GOT3 (cell line): ENCODE measurements around the gene SERPINA1.
"Not testable (repeated sequence)": the region's sequence is repeated elsewhere in the genome, so short reads cannot be mapped to it uniquely, and the experiment has no call there.

Experiments used
- DNase-seq: peaks from one replicate; lab custom pipeline; 2025; ENCODE audit warnings: mixed read lengths; lab: John Stamatoyannopoulos, UW

The SERPINA1 gene

DNA sequence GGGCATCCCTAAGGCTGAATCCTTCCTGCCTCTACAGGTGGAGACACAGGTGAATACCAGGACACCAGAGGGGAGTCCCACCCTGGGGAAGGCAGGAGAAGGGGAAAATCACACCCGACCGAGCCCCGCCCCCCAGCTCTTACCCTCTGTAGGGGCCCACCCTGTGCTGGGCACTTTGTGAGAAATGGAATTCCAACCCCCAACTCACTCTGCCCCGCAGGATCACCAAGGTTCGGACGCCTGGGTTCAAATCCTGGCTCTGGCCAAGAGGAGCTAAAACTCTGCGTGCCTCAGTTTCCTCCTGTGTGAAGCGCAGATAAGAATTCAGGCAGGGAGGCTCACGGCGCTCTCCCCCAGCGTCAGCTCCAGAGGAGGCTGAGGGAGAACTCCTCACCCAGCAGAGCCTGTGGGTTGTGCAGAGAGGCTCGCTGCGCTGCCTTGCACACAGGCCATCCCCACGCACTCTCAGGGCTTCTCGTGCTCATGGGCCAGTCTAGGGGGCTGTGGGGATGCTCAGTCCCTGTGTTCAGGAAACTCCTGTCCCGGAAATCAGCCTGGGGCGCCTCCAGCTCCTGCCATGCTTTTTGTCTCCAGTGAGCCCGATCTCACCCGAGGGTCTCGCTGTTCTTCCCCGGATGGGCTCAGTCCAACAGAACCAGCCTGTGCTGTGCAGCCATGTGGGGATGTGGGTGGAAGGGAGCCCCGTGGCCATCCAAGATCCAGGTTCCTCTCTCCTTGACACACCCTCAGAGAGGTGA, 18.5 kb downstream of the SERPINA1 start:
- not testable (repeated sequence) for DNase-seq

DNA sequence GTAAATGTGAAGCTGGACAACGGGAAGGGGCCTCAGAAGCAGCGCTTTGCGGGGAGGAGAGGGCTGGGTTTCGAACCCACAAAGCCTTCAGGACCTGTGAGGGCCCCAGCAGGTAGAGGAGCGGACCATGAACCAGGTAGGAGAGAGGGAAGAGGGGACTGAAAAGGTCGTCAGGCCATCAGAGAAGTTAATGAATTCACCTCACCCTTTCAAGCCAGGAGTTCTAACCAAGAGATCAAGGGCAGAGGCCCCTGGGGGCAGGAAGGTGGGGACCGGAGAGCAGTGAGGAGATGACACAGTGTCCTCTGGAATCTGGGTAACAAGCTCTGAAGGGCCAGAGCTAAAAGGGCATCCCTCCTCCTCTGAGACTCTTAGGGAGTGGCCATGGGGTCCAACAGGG, 19.4 kb downstream of the SERPINA1 start:
- DNase-seq: no peak

DNA sequence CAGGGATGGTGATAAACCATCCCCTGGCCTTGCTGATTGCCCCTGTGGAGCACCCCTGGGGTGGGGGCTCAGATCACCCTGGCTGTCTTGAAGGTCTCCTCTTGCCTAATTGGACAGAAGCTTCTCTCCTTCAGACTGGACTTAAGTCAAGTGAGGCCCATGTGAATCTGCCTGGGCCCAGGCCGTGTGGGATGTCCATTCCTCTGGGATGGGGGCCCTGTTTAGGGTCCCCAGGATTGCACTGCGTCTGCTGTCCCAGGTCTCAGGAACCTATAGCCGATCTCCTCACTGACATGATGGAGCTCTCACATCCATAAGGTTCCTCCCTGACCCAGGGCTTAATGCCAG, 20.2 kb downstream of the SERPINA1 start:
- no peak for DNase-seq

DNA sequence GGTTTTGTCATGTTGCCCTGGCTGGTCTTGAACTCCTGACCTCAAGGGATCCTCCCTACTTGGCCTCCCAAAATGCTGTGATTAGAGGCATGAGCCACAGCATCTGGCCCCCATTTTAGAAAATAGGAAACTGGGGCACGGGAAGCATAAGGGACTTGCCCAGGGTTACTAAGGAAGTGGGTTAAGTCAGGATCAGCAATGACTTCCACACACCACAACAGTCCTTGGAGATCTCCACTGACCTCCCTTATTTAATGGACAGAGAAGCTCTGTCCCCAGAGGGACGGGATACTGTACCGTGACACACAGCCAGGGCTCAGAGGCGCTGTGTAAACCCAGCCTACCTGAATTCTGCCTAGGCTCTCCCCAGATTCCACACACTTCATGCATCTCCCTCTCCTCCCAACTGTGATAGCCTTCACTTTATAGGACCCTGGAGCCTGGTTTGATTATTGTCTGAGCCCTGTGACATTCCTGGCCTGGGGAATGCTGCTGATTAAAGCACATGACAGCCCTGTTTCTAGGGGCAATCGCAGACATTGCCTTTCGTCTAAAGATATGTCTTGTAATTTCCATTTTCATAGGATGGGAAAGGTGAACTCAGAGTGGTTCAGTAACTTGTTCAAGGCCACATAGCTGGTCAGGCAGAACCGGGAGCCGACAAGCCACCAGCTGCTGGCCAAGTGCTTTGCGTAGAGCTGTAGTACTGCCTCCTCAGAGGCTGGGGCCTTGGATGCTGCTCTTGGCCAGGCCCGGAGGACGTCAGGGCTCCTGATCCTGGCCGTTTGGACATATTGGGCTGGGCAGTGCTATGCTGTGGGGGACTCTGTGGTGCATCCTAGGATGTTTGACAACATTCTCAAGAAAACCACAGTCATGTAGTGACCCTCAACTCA, 20.8 kb downstream of the SERPINA1 start:
- DNase-seq: no peak

DNA sequence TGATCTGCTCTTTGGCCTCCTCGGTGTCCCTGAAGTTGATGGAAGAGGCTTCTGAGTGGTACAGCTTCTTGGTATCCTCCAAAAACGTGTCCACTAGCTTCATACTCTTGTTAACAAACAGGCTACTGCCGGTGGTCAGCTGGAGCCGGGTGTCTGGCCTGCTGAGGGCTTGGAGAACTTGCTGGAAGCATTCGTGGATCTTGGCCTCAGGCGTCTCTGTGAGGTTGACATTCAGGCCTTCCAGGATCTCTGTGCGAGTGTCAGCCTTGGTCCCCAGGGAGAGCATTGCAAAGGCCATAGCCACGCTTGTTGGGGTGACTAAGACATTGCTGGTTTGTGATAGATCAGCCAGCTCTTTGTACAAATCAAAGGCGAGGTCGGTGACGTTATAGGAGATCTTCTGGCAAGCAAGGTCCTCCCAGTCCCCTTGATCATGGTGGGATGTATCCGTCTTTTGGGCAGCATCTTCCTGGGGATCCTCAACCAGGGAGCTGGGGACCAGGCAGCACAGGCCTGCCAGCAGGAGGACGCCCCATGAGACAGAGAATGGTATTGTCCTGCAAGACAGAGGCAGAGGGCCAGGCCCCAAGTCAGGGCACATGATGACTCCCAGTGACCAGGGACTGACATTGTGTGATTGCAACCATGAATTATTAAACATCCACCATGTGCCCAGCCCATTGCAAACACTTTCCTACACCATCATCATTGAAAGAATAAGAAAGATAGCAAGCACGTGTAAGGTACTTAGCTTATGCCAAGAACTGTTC, 22.1 kb downstream of the SERPINA1 start, which contains the start of gene SERPINA2:
Gene SERPINA2, minus strand, starts transcription at position 553 of the 770 bp plus-strand sequence.
- DNase-seq: no peak

DNA sequence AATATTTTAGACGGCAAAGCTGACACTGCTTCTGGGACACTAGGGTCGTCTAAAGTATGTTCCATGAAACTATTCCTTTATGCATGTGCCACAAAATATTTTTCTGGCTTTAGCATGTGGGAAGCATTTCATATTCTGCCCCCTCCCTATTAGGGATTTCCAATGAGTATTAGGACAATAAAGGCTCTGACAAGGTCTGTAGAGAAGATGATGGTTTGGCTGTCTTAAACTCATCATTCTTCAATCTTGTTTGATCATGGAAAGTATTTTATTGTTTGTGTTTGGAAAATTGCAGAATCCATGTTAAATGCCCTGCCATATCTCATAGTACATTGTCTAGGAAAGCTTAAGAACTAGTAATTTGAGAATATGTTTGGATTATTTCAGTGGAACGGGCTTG, 22.8 kb downstream of the SERPINA1 start:
- no peak for DNase-seq

DNA sequence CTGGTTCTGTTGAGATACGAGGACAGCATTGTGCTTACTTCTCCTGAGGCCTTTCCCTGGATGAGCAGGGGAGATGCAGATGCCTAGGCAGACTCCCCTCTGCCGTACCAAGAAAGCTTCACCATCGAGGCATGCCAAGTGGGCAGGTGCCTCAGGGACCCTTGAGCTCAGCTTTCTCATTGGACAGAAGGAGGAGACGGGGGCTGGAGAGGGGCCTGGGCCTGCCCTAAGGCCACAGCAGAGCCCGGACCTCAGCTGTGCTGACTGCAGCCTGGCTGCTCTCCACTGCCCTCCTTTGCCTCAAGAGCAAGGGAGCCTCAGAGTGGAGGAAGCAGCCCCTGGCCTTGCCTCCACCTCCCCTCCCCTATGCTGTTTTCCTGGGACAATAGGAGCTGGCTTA, 23.4 kb downstream of the SERPINA1 start:
- no peak for DNase-seq

DNA sequence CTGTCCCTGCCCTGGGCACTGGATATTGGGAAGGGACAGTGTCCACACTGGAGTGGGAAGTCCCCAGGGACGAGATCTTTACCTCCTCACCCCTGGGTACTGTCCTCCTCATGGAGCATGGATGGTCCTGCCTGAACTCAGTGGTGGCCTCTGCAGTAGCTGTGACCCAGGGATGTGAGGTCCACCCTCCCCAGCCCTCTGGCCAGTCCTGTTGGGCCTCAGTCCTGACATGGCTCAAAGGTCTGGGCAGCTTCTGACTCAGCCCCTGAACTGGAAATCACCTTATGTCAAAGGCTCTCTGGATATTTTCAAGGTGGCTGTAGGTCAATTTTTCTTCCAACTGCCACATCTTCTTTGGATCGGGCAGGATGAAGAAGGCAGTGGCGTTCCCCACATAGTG, 24.4 kb downstream of the SERPINA1 start:
- DNase-seq: no peak

DNA sequence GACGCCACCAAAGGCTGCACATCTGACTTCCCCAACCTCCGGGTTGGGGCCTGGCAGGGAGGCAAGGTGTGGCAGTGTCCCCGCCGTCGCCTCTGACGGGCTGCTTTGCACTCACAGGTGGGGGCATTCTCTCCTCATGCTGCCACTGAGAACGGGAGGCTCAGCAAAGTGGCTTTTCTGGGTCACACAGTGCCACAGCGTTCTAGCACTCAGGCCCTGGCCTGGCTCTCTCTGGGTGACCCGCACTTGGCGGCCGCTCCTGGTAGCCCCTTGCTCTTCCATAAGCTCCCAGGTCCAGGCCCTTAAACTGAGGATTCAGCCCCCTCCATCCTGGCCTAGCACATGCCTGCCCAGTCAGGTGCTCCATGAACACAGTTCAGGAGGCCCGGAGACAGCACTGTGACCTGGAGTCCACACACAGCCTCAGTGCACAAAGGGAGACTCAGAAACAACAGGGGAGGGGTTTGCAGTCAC, 25.2 kb downstream of the SERPINA1 start:
- no peak for DNase-seq

DNA sequence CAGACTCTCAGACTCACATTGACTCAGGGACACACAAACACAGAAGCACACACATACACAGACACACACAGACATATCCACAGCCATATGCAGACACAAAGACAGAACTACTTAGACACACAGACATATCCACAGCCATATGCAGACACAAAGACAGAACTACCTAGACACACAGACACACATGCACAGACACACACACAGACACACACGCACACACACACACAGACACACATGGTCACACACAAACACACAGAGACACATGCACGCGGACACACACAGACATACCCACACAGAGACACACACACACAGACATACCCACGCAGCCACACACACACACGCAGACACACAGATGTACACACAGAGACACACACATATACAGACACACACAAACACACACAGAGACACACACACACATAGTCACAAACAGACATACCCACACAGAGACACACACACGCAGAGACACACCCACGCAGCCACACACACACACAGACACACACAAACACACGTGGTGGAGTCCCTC, 25.7 kb downstream of the SERPINA1 start:
- DNase-seq: no peak

DNA sequence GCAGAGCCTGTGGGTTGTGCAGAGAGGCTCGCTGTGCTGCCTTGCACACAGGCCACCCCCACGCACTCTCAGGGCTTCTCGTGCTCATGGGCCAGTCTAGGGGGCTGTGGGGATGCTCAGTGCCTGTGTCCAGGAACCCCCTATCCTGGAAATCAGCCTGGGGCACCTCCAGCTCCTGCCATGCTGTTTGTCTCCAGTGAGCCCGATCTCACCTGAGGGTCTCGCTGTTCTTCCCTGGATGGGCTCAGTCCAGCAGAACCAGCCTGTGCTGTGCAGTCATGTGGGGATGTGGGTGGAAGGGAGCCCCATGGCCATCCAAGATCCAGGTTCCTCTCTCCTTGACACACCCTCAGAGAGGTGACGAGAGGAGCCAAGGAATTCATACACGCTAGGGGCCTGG, 26.7 kb downstream of the SERPINA1 start:
- DNase-seq: no peak

DNA sequence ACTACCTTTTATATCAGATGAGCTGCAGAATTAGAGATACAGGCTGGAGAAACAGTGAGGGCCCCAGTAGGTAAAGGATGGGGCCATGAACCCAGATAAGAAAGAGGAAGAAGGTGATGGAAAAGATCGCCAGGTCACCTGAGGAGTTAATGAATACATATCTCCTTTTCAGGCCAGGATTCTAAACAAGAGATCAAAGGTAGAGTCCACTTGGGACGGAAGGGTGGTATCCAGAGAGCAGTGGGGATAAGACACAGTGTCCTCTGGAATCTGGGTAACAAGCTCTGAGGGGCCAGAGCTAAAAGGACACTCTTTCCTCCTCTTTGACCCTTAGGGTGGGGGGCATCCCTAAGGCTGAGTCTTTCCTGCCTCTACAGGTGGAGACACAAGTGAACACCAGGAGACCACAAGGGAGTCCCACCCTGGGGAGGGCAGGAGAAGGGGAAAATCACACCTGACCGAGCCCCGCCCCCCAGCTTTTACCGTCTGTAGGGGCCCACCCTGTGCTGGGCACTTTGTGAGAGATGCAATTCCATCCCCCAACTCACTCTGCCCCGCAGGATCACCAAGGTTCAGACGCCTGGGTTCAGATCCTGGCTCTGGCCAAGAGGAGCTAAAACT, 27.3 kb downstream of the SERPINA1 start:
- no peak for DNase-seq

DNA sequence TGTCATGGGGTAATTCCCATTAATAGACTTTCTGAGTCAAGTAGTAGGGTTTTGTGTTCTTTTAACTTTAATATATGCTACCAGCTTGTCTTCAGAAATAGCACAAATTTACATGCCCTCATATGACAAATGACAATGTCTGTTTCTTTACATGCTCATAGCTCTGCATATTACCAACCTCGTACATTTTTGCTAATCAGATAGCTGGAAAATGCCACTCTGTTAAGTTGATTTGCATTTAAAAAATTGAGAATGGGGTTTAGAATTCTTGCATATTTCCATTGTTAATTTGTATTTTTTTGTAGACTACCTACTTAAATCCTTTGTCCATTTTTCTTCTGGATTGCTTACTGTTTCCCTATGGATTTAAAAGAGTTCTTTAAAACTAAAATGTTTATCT, 31.2 kb downstream of the SERPINA1 start:
- no peak for DNase-seq

DNA sequence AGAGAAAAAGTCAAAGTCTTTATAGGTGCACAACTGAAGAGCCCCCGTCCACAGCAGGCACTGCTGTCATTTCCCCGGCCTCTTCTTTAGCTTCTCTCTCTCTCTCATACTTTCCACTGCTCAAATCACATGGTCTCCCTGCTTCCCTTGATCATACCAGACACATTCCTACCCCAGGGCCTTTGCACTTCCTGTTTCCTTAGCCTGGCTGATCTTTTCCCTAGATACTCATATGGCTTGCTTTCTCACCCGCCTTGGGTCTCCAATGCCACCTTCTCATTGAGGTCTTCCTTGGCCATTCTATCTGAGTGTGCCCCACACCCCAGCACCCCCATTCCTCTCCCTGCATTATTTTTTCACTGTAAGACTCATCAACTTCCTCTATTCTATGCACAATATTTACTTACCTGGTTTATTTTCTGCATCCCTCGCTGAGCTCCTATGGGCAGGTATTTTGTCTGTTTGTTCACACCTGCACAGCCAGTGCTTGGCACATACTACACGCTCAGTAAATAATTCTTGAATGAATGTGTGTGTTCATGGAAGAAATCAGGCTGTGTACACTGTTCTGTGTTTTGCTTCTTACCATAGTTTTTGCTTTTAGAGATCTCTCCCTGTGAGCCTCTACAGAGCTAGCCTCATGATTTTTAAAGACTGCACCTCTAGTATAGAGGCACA, 31.9 kb downstream of the SERPINA1 start:
- DNase-seq: no peak

DNA sequence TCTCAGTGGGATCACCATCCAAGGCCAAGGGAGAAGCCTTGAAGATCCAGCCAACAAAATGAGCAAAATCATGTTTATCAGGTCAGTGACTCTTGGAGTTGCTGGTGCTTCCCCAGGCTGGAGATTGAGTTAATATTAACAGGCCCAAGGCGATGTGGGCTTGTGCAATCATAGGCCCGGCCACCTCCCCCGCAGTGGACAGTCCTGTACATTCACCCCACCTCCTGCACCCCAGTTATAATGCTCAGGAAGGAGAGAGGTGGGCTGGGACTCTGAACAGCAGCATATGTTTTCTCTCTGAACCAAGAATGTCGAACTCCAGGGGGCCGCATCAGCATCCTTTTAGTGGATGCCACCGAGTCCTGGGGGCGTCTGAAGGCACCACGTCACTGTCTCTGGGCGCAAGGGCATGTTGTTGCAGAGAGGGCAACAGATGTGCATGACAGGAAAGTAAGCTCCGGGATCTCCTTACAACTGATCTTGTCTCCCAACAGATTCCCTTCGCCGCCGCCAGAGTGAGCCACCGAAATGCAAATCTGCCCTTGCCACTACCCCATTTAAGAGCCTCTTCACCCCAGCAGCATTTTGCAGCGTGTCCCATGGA, 33.1 kb downstream of the SERPINA1 start:
- DNase-seq: no peak

DNA sequence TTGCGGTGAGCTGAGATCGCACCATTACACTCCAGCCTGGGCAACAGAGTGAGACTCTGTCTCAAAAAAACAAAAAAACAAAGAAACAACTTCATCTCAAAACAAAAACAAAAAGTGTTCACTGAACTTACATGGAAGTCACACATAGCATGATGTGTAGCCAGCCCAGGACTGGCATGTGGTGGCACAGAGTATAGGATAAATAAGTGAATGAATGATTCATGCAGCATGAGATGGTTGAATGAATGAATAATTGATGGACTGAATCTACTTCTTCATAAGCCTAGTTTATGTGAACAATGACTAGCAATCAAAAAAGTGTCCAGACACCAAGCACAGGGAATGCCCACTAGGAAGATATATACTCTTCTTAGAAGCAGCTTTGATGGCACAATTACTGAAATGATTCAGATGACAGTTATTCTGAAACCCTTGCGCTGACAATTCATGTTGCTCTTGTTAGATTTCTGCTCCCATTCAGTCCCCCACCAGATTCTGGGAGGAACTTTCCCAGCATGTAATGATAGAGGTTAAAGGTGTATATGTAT, 33.7 kb downstream of the SERPINA1 start:
- DNase-seq: no peak

DNA sequence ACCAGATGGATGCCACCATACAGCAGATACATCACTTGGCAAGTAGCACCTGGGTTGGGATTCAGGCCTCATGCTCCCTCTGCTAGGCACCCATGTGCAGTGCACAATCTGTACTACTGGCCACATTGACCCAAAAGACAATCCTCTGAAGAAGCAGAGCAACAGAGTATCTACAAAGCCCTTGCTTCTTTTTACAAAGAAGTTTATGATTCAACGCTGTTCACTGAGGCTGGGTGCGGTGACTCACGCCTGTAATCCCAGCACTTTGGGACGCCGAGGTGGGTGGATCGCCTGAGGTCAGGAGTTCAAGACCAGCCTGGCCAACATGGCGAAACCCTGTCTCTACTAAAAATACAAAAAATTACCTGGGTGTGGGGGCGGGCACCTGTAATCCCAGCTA, 34.2 kb downstream of the SERPINA1 start:
- not testable (repeated sequence) for DNase-seq

DNA sequence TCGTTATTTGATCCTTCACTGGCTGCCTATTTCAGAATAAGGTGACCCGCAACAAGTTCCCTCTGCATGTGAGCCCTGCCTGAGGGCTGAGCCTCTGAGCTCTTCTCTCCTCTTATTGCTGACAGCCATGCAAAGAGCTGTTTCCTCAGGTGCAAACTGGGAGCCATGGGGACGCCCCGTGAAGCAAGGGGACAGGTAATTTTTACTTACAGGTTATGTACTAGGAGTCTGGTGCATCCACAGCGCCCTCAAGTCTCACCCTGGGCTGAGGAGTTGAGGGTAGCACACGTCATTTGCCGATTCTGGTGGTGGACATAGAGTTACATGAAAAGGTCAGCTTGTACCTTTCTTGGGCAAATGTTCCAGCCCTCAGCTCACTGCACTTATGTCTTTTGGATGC, 39.1 kb downstream of the SERPINA1 start:
- no peak for DNase-seq

DNA sequence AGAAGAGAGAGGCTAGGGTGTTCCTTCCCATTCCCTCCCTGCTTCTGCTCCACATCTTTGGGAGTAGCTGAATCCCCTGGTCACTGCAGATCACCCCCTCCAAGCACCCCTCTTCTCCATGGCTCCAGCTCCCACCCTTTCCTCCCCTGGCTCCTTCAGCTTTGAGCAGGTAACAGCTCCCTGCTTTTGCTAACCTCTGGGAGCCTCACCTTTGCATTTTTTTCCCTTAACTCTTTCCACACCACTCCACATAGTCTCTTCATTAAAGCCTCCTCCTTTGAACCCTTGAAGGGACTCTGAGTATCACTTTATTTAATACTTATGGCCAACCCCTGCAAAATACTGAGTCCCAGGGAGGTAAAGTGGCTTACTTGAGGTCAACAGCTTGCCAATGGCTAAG, 39.6 kb downstream of the SERPINA1 start:
- DNase-seq: no peak

DNA sequence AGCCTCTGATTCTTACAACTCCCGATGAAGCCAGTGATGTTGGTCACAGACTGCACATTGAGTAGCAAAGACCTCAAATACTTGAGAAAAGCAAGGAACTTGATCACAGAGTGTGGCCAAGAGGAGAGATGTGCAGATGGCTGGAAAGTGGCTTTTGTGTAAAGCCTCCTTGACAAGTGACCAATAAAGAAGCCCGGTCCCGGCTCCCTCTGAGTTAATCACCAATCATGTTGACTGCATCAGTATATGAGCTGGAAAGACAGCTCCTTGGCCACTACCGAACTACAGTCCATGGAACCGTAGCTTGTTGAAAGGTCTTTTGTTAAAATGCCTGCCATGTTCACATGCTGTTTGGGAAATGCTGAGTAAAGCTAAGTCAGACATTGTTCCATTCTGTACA, 41.6 kb downstream of the SERPINA1 start:
- no peak for DNase-seq
